Adipocyte (in vitro differentiated cells): Measurements from ENCODE around the gene FOXP3.

Experiments
- DNase-seq: peaks from one replicate; pipeline ENCODE4 v3.0.0-alpha.2; 2015; ENCODE audit warnings: low read depth
- H3K27me3 ChIP-seq: replicated peaks from 2 replicates; pipeline ENCODE4 v1.7.0; 2013; ENCODE audit warnings: mild to moderate bottlenecking, low read length, moderate library complexity; ENCODE audit not compliant: control insufficient read depth, insufficient read depth
- H3K36me3 ChIP-seq: 2 replicates; pipeline ENCODE4 v1.7.0; 2013; ENCODE audit warnings: low read length, mild to moderate bottlenecking, moderate library complexity; ENCODE audit not compliant: control insufficient read depth, insufficient read depth, severe bottlenecking
- H3K4me1 ChIP-seq: 2 replicates; pipeline ENCODE4 v1.7.0; 2013; ENCODE audit warnings: mild to moderate bottlenecking, low read length, moderate library complexity; ENCODE audit not compliant: control insufficient read depth, insufficient read depth
- H3K4me3 ChIP-seq: 2 replicates; pipeline ENCODE4 v1.7.0; 2013; ENCODE audit warnings: mild to moderate bottlenecking, low read length, moderate library complexity
- H3K9ac ChIP-seq: 2 replicates; pipeline ENCODE4 v1.7.0; 2013; ENCODE audit warnings: mild to moderate bottlenecking, low read length, moderate library complexity
- H3K9me3 ChIP-seq: 2 replicates; pipeline ENCODE4 v1.7.0; 2013; ENCODE audit warnings: mild to moderate bottlenecking, low read length, moderate library complexity; ENCODE audit not compliant: control insufficient read depth

The FOXP3 gene

DNA sequence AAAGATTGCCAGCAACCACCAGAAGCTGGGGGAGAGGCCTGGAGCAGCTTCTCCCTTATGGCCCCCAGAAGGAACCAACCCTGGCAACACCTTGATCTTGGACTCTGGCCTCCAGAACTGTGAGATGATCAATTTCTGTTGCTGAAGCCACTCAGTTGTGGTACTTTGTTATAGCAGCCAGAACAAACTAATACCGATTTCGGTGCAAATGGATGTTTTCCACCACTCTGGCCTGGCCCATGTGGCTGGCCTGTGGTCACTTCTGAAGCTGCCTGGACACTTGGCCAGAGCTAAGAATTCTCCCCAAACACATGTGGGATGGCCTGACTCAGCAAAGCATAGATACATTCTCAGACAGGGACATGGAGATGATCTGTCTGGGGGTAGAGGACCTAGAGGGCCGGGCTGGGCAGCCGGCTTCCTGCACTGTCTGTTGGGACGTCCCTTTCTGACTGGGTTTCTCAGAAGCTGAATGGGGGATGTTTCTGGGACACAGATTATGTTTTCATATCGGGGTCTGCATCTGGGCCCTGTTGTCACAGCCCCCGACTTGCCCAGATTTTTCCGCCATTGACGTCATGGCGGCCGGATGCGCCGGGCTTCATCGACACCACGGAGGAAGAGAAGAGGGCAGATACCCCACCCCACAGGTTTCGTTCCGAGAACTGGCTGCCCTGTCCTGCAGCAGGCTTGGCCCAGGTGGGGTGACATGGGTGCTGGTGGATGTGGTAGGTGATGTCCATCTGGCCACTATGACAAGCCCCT, 4.1 kb downstream of the FOXP3 start:
- no peak for DNase-seq
- Histone ChIP-seq H3K4me3 (no peak overlapping the region), H3K4me1 (no peaks in the 10 kb centered on the region), H3K36me3 (no peaks in the 10 kb centered on the region), H3K9me3 (peaks cover 2% of the 10 kb centered on the region), H3K9ac (no peak overlapping the region), H3K27me3 (peaks cover 29% of the 10 kb centered on the region)

DNA sequence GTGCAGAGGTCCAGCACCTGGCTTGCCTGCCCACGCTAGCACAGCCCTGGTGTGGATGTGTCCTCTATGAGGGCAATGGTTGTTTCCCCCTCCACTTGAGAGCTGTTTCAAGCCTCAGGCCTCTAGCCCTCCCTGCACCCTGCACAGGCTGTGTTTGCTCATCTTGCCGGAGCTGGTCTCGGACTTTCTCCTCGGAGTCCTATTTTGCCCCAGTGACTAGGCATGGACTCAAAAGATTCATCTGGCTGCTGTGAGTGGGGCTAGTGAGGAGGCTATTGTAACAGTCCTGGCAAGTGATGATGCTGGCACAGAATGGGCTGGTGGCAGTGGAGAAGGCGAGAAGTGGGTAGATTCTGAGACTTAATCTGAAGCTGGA, 5.8 kb downstream of the FOXP3 start:
- no peak overlapping the region for H3K4me3 ChIP-seq
- H3K9ac ChIP-seq = no peak overlapping the region
- no peaks in the 10 kb centered on the region for H3K36me3 ChIP-seq
- no peaks in the 10 kb centered on the region for H3K4me1 ChIP-seq
- H3K9me3 ChIP-seq = peaks cover 2% of the 10 kb centered on the region
- H3K27me3 ChIP-seq = peaks cover 22% of the 10 kb centered on the region
- DNase-seq = no peak

DNA sequence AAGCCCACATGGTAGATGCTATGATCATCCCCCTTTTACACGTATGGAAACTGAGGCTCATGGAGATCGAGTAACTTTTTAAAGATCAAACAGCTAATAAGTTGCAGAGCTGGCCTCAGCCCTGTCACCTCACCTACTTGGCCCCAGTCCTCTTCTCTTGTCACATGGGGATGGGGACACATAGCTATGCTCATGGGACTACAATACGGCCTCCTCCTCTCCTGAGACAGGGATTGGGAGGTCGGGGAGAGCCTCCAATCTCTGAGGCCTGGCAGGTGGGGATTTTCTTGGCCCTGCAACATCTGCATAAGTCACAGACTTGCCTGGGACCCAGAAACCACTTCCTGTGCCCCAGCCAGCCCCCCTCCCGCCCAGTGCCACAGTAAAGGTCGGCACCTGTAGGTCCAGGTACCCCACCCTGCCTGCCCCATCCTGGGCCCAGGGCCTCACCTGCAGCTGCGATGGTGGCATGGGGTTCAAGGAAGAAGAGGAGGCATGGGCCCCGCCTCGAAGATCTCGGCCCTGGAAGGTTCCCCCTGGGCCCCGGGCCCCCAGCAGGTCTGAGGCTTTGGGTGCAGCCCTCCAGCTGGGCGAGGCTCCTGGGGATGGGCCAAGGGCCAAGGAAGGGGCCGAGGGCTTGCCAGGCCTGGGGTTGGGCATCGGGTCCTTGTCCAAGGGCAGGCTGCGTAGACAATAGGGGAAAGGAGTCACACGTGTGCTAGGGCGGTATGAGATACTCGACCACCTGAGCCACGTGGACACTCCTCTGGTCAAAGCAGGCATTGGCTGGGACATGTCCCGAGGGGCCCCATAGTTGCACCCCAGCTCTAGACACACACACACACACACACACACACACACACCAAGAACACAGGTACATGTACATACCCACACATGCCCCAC, 6.4 kb downstream of the FOXP3 start:
- peaks cover 22% of the 10 kb centered on the region for H3K27me3 ChIP-seq
- peaks cover 2% of the 10 kb centered on the region for H3K9me3 ChIP-seq
- no peaks in the 10 kb centered on the region for H3K36me3 ChIP-seq
- no peak overlapping the region for H3K9ac ChIP-seq
- H3K4me3 ChIP-seq = no peak overlapping the region
- DNase-seq = no peak
- no peaks in the 10 kb centered on the region for H3K4me1 ChIP-seq

DNA sequence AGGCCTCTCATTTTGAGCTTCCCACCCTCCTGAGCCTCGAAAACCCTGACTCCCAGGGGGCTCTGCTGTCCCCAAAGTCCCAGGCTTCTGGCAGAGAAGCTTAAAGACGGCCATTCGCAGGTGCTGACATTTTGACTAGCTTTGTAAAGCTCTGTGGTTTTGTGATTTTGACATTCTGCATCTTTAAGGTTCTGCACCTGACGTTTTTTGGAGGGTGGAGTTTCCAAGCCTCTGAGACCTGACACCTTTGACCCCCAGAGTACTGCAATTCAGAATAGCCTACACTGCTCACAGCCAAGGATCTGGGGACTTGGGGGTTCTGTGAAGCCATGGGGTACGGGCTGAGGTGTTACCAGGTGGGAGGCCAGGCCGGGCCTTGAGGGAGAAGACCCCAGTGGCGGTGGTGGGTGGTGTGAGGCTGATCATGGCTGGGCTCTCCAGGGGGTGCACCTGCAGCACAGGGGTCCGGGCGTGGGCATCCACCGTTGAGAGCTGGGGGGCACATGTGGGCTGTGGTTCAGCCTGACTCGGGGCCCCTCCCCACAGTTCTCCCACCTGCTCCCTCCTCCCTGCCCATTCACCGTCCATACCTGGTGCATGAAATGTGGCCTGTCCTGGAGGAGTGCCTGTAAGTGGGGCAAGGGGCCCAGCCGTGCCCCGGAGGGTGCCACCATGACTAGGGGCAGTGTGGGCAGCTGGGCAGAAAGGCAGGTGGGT, 7.3 kb downstream of the FOXP3 start:
- no peak for DNase-seq
- Histone ChIP-seq H3K4me3 (no peak overlapping the region), H3K4me1 (no peaks in the 10 kb centered on the region), H3K36me3 (no peaks in the 10 kb centered on the region), H3K27me3 (peaks cover 17% of the 10 kb centered on the region), H3K9ac (no peak overlapping the region), H3K9me3 (peaks cover 2% of the 10 kb centered on the region)

DNA sequence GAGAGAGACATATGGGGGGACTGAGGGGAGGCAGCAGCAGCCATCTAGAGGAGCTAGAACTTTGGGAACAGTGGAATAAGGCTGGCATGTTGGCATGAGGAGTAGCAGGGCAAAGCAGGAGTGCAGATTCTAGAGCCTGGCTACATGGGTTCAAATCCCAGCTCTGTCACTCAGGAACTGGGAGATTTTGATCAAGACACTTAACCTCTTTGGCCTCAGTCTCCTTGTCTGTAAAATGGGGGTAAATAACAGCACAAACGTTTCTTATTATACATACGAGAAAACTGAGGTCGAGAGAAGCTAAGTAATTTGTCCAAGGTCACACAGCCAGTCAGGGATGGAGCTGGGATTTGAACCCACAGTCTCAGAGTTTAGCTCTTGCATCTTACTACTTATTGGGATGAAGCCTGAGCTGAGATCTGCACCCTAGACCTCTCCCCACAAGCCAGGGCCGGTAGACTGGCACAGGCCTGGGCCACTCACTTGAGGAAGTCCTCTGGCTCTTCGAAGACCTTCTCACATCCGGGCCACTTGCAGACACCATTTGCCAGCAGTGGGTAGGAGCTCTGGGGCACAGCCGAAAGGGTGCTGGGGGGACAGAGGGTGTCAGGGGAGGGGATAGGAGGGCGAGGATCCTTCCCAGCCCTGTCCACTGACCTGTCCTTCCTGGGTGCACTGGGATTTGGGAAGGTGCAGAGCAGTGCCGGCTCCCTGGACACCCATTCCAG, 8.1 kb downstream of the FOXP3 start:
- peaks cover 17% of the 10 kb centered on the region for H3K27me3 ChIP-seq
- no peak overlapping the region for H3K4me3 ChIP-seq
- no peaks in the 10 kb centered on the region for H3K4me1 ChIP-seq
- no peak overlapping the region for H3K9ac ChIP-seq
- no peaks in the 10 kb centered on the region for H3K36me3 ChIP-seq
- H3K9me3 ChIP-seq = peaks cover 2% of the 10 kb centered on the region
- no peak for DNase-seq

DNA sequence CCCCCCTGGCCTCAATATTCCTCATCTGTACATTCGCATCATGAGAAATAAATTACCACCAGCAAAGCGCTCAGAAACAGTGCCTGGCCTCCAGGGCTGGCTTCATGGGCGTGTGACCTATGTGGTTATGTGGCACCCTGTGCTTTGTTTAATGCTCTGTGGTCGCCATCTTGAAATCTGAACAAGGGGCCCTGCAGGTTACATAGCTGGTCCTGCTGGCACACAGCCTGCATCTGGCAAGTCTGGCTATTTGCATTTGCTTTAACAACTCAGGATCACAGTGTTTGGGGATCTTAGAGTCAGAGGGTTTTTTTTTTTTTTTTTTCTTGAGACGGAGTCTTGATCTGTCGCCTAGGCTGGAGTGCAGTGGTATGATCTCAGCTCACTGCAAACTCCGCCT, 9.9 kb downstream of the FOXP3 start:
- Histone ChIP-seq H3K27me3 (peaks cover 14% of the 10 kb centered on the region), H3K9me3 (no peaks in the 10 kb centered on the region), H3K9ac (no peak overlapping the region), H3K36me3 (no peaks in the 10 kb centered on the region), H3K4me3 (no peak overlapping the region), H3K4me1 (no peaks in the 10 kb centered on the region)
- DNase-seq = no peak

DNA sequence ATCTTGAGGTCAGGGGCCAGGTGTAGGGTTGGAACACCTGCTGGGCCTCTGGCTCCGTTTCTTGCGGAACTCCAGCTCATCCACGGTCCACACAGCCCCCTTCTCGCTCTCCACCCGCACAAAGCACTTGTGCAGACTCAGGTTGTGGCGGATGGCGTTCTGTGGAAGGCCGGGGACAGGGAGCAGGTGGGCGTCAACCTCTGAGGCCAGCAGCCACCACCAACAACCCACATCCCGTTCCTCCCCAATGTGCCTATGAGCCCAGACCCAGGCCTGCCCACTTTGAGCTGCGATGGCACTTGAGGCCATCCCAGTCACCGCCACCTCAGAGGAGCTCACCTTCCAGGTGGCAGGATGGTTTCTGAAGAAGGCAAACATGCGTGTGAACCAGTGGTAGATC, 13.2 kb downstream of the FOXP3 start:
- Histone ChIP-seq H3K4me3 (no peak overlapping the region), H3K9me3 (no peaks in the 10 kb centered on the region), H3K4me1 (no peaks in the 10 kb centered on the region), H3K36me3 (no peaks in the 10 kb centered on the region), H3K27me3 (no peaks in the 10 kb centered on the region), H3K9ac (no peak overlapping the region)
- DNase-seq = no peak

DNA sequence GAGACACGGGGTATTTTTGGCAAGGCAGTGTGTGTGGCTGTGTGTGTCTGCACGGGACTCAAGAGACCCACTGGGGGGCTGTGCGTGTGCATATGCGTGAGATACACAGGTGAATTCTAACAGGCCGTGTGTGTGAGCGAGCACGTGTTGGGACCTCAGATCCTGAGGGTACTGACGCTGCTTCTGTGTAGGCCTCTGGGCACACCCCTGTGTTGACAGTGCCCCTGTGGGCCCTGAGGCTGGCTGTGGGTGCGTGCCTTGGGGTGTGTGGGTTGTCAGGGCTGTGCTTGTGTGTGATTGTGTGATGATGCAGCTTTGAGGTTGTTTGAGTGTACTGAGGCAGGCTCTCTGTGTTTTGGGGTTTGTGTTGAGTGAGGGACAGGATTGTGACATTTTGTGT, 13.9 kb downstream of the FOXP3 start:
- Histone ChIP-seq H3K9me3 (no peaks in the 10 kb centered on the region), H3K27me3 (no peaks in the 10 kb centered on the region), H3K9ac (no peak overlapping the region), H3K4me3 (no peak overlapping the region), H3K36me3 (no peaks in the 10 kb centered on the region), H3K4me1 (no peaks in the 10 kb centered on the region)
- DNase-seq = no peak

DNA sequence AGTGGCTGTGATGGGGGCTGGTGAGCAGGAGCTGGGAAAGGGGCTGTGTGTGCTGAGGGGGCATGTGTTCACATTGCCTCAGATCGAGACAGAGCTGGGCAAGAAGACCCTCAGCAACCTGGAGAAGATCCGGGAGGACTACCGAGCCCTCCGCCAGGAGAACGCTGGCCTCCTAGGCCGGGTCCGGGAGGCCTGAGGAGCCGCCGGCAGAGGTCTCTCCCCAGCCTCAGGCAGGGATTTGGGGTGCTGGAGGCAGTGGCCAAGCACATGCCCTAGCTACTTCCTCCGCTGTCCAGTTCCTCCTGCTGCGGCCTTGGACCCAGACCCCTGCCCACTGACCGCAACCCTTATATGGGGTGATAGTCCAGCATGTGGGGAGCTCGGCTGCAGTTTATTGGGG, 14.4 kb downstream of the FOXP3 start:
- Histone ChIP-seq H3K9me3 (no peaks in the 10 kb centered on the region), H3K4me3 (no peak overlapping the region), H3K27me3 (no peaks in the 10 kb centered on the region), H3K4me1 (no peaks in the 10 kb centered on the region), H3K9ac (no peak overlapping the region), H3K36me3 (no peaks in the 10 kb centered on the region)
- no peak for DNase-seq

DNA sequence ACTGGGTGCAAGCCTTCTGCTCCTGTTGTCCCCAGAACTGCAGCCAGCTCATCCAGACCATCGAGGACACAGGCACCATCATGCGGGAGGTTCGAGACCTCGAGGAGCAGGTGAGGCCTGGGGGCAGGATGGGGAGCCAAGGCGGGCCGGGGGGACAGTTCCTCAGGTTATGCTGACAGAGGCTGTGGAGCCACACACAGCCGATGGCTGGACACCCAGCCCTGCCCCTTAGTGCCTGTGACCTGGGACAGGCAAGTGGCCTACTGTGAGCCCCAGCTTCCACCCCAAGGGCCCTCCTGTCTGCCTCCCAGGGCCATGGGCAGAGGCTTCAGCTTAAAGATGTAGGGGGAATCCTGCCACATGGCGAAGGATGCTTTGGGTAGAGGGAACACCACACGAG, 14.9 kb downstream of the FOXP3 start:
- Histone ChIP-seq H3K4me1 (no peaks in the 10 kb centered on the region), H3K36me3 (peaks cover 3% of the 10 kb centered on the region), H3K27me3 (no peaks in the 10 kb centered on the region), H3K4me3 (no peak overlapping the region), H3K9ac (no peak overlapping the region), H3K9me3 (no peaks in the 10 kb centered on the region)
- DNase-seq = no peak

DNA sequence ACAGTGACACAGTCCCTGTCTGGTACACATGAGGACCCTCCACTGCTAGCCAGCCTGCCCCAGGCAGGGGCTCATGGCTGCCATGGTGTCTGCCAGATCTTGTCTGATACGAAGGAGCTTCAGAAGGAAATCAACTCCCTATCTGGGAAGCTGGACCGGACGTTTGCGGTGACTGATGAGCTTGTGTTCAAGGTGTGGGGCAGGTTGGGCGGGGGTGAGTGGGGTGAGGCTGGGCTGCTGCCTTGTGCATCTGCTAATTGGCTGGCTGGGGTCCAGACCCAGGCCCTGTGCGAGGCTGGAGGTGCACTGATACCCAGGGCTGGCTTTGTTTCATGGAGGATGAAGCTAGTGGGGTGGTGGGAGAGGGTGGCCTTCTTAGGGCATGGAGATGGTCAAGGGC, 15.4 kb downstream of the FOXP3 start:
- no peak for DNase-seq
- H3K4me3 ChIP-seq = no peak overlapping the region
- no peaks in the 10 kb centered on the region for H3K27me3 ChIP-seq
- no peak overlapping the region for H3K9ac ChIP-seq
- no peaks in the 10 kb centered on the region for H3K9me3 ChIP-seq
- H3K4me1 ChIP-seq = no peaks in the 10 kb centered on the region
- peaks cover 3% of the 10 kb centered on the region for H3K36me3 ChIP-seq
